H1 (cell line): ENCODE measurements around the gene SFTPB. TPM values are rescaled to one million over a fixed set of nuclear protein-coding genes. Genes with fewer than 3 reads are reported as not detected.

Experiments used
- CTCF ChIA-PET: fragments of 300-600 bp; sonication (Branson Sonifier 250); formaldehyde crosslinking; loops from one replicate; lab custom pipeline; 2021; ENCODE audit not compliant: partially characterized antibody; lab: Charles Lee
- POLR2A ChIA-PET: fragments of 300-600 bp; sonication (Branson Sonifier 250); formaldehyde crosslinking; loops from one replicate; lab custom pipeline; 2021; ENCODE audit warnings: inconsistent platforms; ENCODE audit not compliant: partially characterized antibody; lab: Charles Lee
- DNase-seq, 2 experiments: peaks; one replicate each; pipeline versions ENCODE4 v3.0.0 to v3.0.0-alpha.2; 2010 to 2022; ENCODE audit warnings: low spot score in 2 of 2, low read depth in 1 of 2, mixed read lengths in 1 of 2
- FAIRE-seq: peaks from 2 replicates; lab custom pipeline; 2011; peaks lifted over from hg19 to GRCh38; lab: Jason Lieb, UNC
- H2AFZ ChIP-seq: 2 replicates; pipeline ENCODE4 v1.8.1; 2012; ENCODE audit warnings: low read length, inconsistent platforms
- H2AK5ac ChIP-seq: 2 replicates; pipeline ENCODE4 v1.6.1; 2013; ENCODE audit warnings: low read depth, low read length
- H2BK120ac ChIP-seq: replicated peaks from 2 replicates; pipeline ENCODE3; 2013; ENCODE audit warnings: low read depth, low read length, inconsistent platforms
- H2BK12ac ChIP-seq: 2 replicates; pipeline ENCODE4 v1.6.1; 2013; ENCODE audit warnings: low read depth, low read length
- H2BK15ac ChIP-seq: 2 replicates; pipeline ENCODE4 v1.6.1; 2013; ENCODE audit warnings: low read length
- H2BK20ac ChIP-seq: 2 replicates; pipeline ENCODE4 v1.6.1; 2013; ENCODE audit warnings: low read length
- H2BK5ac ChIP-seq: 2 replicates; pipeline ENCODE4 v1.6.1; 2013; ENCODE audit warnings: low read depth, low read length
- H3K14ac ChIP-seq: 2 replicates; pipeline ENCODE4 v1.6.1; 2013; ENCODE audit warnings: inconsistent platforms; ENCODE audit not compliant: insufficient read length
- H3K18ac ChIP-seq: 2 replicates; pipeline ENCODE4 v1.6.1; 2013; ENCODE audit warnings: low read length; ENCODE audit errors: extremely low read depth
- H3K23ac ChIP-seq: 2 replicates; pipeline ENCODE4 v1.6.1; 2013; ENCODE audit warnings: inconsistent platforms; ENCODE audit not compliant: insufficient read length
- H3K23me2 ChIP-seq: 2 replicates; pipeline ENCODE4 v1.6.1; 2013; ENCODE audit warnings: low read depth, low read length
- H3K27ac ChIP-seq: 2 replicates; pipeline ENCODE4 v1.6.1; 2011; ENCODE audit warnings: low read depth, low read length, inconsistent platforms
- H3K27me3 ChIP-seq, 4 experiments: replicated peaks in 1 of 4; 1 replicate in 1 of 4; 2 replicates in 3 of 4; pipeline versions ENCODE4 v1.6.1 to v1.8.1; 2011 to 2013; ENCODE audit warnings: low read length in 3 of 4, mild to moderate bottlenecking in 3 of 4, inconsistent platforms in 2 of 4, mixed read lengths in 2 of 4, moderate library complexity in 1 of 4; ENCODE audit not compliant: control insufficient read depth in 3 of 4, insufficient read depth in 3 of 4; ENCODE audit errors: extremely low read depth in 1 of 4
- H3K36me3 ChIP-seq, 4 experiments: 2 replicates each; pipeline versions ENCODE4 v1.6.1 to v1.8.1; 2011 to 2013; ENCODE audit warnings: mild to moderate bottlenecking in 4 of 4, low read length in 3 of 4, moderate library complexity in 2 of 4, control low read depth in 1 of 4, inconsistent platforms in 1 of 4; ENCODE audit not compliant: insufficient read depth in 4 of 4, control insufficient read depth in 2 of 4
- H3K4ac ChIP-seq: replicated peaks from 2 replicates; pipeline ENCODE3; 2013; ENCODE audit warnings: low read length, low read depth, mixed read lengths, inconsistent platforms; ENCODE audit not compliant: insufficient read length
- H3K4me1 ChIP-seq, 4 experiments: replicated peaks in 1 of 4; 1 replicate in 1 of 4; 2 replicates in 3 of 4; pipeline versions ENCODE4 v1.6.1 to v1.8.1; 2011 to 2013; ENCODE audit warnings: low read length in 3 of 4, inconsistent platforms in 2 of 4, mixed read lengths in 1 of 4; ENCODE audit not compliant: insufficient read depth in 4 of 4, control insufficient read depth in 3 of 4
- H3K4me2 ChIP-seq, 2 experiments: 2 replicates each; pipeline versions ENCODE4 v1.6.1 to v1.8.1; 2011 to 2013; ENCODE audit warnings: low read depth in 2 of 2, low read length in 2 of 2, control low read depth in 1 of 2, inconsistent platforms in 1 of 2, mild to moderate bottlenecking in 1 of 2; ENCODE audit not compliant: insufficient read depth in 1 of 2
- H3K4me3 ChIP-seq, 4 experiments: fragments of 200-600, 300-600 bp in 1 of 4; sonication (generic), shearing (Covaris generic), sonication (Bioruptor Twin) in 1 of 4; 2 replicates each; pipeline versions ENCODE4 v1.5.1 to v1.8.1; 2011 to 2016; ENCODE audit warnings: low read length in 4 of 4, low read depth in 3 of 4, control low read depth in 2 of 4, inconsistent platforms in 2 of 4, mild to moderate bottlenecking in 2 of 4, mixed read lengths in 1 of 4, moderate library complexity in 1 of 4; ENCODE audit not compliant: insufficient read depth in 2 of 4; ENCODE audit errors: extremely low read depth in 1 of 4
- H3K56ac ChIP-seq: replicated peaks from 2 replicates; pipeline ENCODE3; 2013; ENCODE audit warnings: low read depth, mild to moderate bottlenecking, mixed read lengths, low read length, inconsistent platforms; ENCODE audit not compliant: insufficient read length
- H3K79me1 ChIP-seq: 2 replicates; pipeline ENCODE4 v1.6.1; 2013; ENCODE audit warnings: low read depth, low read length, control low read depth
- H3K79me2 ChIP-seq, 2 experiments: 2 replicates each; pipeline versions ENCODE4 v1.6.1 to v1.8.1; 2012 to 2013; ENCODE audit warnings: low read length in 2 of 2, mild to moderate bottlenecking in 2 of 2, inconsistent platforms in 1 of 2; ENCODE audit not compliant: insufficient read depth in 2 of 2, control insufficient read depth in 1 of 2
- H3K9ac ChIP-seq, 4 experiments: replicated peaks in 1 of 4; 1 replicate in 1 of 4; 2 replicates in 3 of 4; pipeline versions ENCODE4 v1.6.1 to v1.8.1; 2011 to 2013; ENCODE audit warnings: low read depth in 3 of 4, low read length in 3 of 4, control low read depth in 2 of 4, mild to moderate bottlenecking in 2 of 4, moderate library complexity in 2 of 4, inconsistent platforms in 1 of 4; ENCODE audit errors: extremely low read depth in 1 of 4
- H3K9me3 ChIP-seq, 2 experiments: 2 replicates each; pipeline versions ENCODE4 v1.6.1 to v1.8.1; 2012 to 2013; ENCODE audit warnings: mild to moderate bottlenecking in 2 of 2, moderate library complexity in 2 of 2, control low read depth in 1 of 2, inconsistent platforms in 1 of 2, low read depth in 1 of 2, low read length in 1 of 2, mixed read lengths in 1 of 2; ENCODE audit not compliant: insufficient read depth in 2 of 2
- H4K20me1 ChIP-seq, 2 experiments: replicated peaks in 1 of 2; 2 replicates each; pipeline versions ENCODE3 to v1.8.1; 2011 to 2013; ENCODE audit warnings: inconsistent platforms in 2 of 2, low read length in 2 of 2, mild to moderate bottlenecking in 1 of 2; ENCODE audit not compliant: insufficient read depth in 2 of 2, control insufficient read depth in 1 of 2
- H4K5ac ChIP-seq: 2 replicates; pipeline ENCODE4 v1.6.1; 2013; ENCODE audit warnings: low read length, low read depth, mixed read lengths, inconsistent platforms; ENCODE audit not compliant: insufficient read length
- H4K8ac ChIP-seq: 2 replicates; pipeline ENCODE4 v1.8.0; 2013; ENCODE audit warnings: mild to moderate bottlenecking, moderate library complexity, low read length, inconsistent platforms; ENCODE audit not compliant: insufficient read depth; ENCODE audit errors: extremely low read depth
- H4K91ac ChIP-seq: replicated peaks from 2 replicates; pipeline ENCODE3; 2013; ENCODE audit warnings: low read length, mixed read lengths, inconsistent platforms; ENCODE audit not compliant: insufficient read length
- CEBPB ChIP-seq: IDR thresholded peaks from 2 replicates; pipeline ENCODE4 v1.6.1; 2012; ENCODE audit warnings: low read depth, low read length
- WGBS, 2 experiments: shearing (Covaris generic) in 1 of 2; methylation state at CpG; one replicate each; pipeline versions ENCODE4 v1.1.6 to v1.1.7; 2013 to 2015; ENCODE audit warnings: low lambda C conversion rate in 2 of 2, mixed read lengths in 2 of 2, inconsistent platforms in 1 of 2, low coverage in 1 of 2, missing lambda C conversion rate in 1 of 2; ENCODE audit not compliant: insufficient replicate concordance in 2 of 2, insufficient coverage in 1 of 2, insufficient read length in 1 of 2; ENCODE audit errors: extremely low coverage in 1 of 2, missing lambda C conversion rate in 1 of 2; 5-methylcytosine and 5-hydroxymethylcytosine counted together
- polyA plus RNA-seq, 7 experiments: library from polyadenylated mRNA; depleted of rRNA in 3 of 7; stranded (reverse) in 5 of 7; unstranded in 2 of 7; fragments of >200 nt in 5 of 7; fragments of 200-250 nt in 2 of 7; gene quantifications; 1 replicate in 5 of 7; 2 replicates in 1 of 7; 4 replicates in 1 of 7; pipeline versions ENCODE4 v1.2.1 to v1.2.3, GENCODE V29; 2011 to 2013; ENCODE audit warnings: missing spikeins in 2 of 7, mixed read lengths in 2 of 7
- total RNA-seq: library from RNA; stranded (reverse); fragmentation: NEBNext Ultra II Directional; extraction: Animal tissue kit (Norgen Biotek cat#: 25700); gene quantifications from 2 replicates; pipeline ENCODE4 v1.2.1, GENCODE V29; 2021

Gene SFTPB
- total and polyA plus RNA-seq, 2 of the 8 experiments (the other 6 are each of a cell fraction or from before 2014, with no cell fraction given): not detected

- Histone ChIP-seq H3K56ac (no peak overlapping the region), H2BK5ac (no peak overlapping the region), H3K23me2 (no peaks in the 10 kb centered on the region), H4K20me1 (peaks cover 0 to 17% of the 10 kb centered on the region in 2 experiments), H3K14ac (no peak overlapping the region), H3K4me2 (no peak overlapping the region), H3K27me3 (no peaks in the 10 kb centered on the region), H2BK120ac (no peak overlapping the region), H2BK15ac (no peak overlapping the region), H2AK5ac (no peak overlapping the region), H2BK20ac (no peak overlapping the region), H2AFZ (no peak overlapping the region)
- DNase-seq (no peak), FAIRE-seq (no peak)
- 89% methylated on average over 1 of the region's 1 CpG; no CpG with 5 or more reads in 1 of the 2 experiments for WGBS, 2 experiments
- CTCF ChIA-PET: interaction anchor here (1.7 to 3.3 kb wide), 2 partner anchors 11 to 16 kb away, joined by 5 to 22 read pairs; no protein-coding TSS in a partner anchor
- TF ChIP-seq CEBPB: no peak
- TF ChIP-seq, all 59 proteins: peak for 0
- H3K23ac ChIP-seq: no peak overlapping the region
- peaks cover 11 to 29% of the 10 kb centered on the region in 2 experiments for H3K79me2 ChIP-seq
- POLR2A ChIA-PET: interaction anchor here (0.9 to 4.1 kb wide), 9 partner anchors 8 to 81 kb away, joined by 3 to 30 read pairs (median 4); no protein-coding TSS in a partner anchor
- no peak overlapping the region for H3K27ac ChIP-seq
- no peaks in the 10 kb centered on the region for H3K9me3 ChIP-seq
- no peak overlapping the region for H4K91ac ChIP-seq
- peaks cover 5% of the 10 kb centered on the region for H3K79me1 ChIP-seq
- H3K4me3 ChIP-seq: no peak overlapping the region
- H2BK12ac ChIP-seq: no peak overlapping the region
- H3K9ac ChIP-seq: no peak overlapping the region
- no peak overlapping the region for H4K5ac ChIP-seq
- H4K8ac ChIP-seq: no peak overlapping the region
- peaks cover 0 to 5% (median 2%) of the 10 kb centered on the region in 4 experiments; a peak in 3 of 7 replicates for H3K4me1 ChIP-seq
- peaks cover 33 to 74% (median 49%) of the 10 kb centered on the region in 4 experiments for H3K36me3 ChIP-seq
- H3K18ac ChIP-seq: no peak overlapping the region
- no peak overlapping the region for H3K4ac ChIP-seq
Observed at GRCh38 chr2:85621338-85621737, 46.7 kb downstream of the SFTPB start.
